Measurements from ENCODE around the gene HMGA1. TPM values are rescaled to one million over a fixed set of nuclear protein-coding genes. Genes with fewer than 3 reads are reported as not detected.

Gene HMGA1
- total and polyA plus RNA-seq, 2 of the 13 experiments (the other 11 are each of a cell fraction or from before 2014, with no cell fraction given), result 117 to 145 TPM

DNA sequence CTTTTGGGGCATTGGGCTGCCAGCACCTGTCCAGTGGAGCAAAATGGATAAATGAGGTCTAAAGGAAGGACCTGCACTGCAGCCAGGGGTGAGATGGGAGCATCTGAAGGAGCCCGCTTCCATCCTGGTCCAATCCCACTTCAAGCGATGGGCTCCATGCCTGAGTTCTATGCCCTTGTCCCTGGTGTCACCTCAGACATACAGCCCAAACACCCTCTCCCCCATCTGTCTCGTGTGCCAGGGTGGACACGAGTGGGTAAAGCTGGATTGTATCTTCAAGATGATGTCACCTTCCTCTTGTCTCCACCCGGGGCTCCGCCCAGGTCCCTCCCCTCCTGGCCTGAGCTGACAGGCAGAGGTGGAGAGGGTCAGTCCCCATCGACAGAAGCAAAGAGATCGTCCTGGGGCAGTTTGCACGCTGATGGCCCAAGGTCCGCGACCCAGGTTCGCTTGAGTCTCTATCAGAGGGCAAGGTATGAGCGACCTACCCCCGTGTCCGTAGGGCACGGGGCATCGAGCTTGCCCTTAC is 11.6 kb downstream of the HMGA1 start (continued):
- TF ChIP-seq MNT (IDR thresholded peaks at IDR 0.05) (no peak), ZNF496 (CRISPR knock-in tag; IDR thresholded peaks at IDR 0.05; ENCODE audit: insufficient replicate concordance) (no peak), EP300 (IDR thresholded peaks at IDR 0.05; ENCODE audit: low read depth in 2 of 2, low read length in 2 of 2) (no peak), EP300 (CRISPR knock-in tag; IDR thresholded peaks at IDR 0.05; ENCODE audit: borderline replicate concordance) (no peak), E2F1 (CRISPR knock-in tag; IDR thresholded peaks at IDR 0.05) (no peak), TEAD2 (CRISPR knock-in tag; IDR thresholded peaks at IDR 0.05) (no peak), ZNF704 (CRISPR knock-in tag; IDR thresholded peaks at IDR 0.05; ENCODE audit: borderline replicate concordance) (no peak), ZNF101 (CRISPR knock-in tag; IDR thresholded peaks at IDR 0.05; ENCODE audit: borderline replicate concordance, low read depth) (no peak), GLI4 (CRISPR knock-in tag; IDR thresholded peaks at IDR 0.05; ENCODE audit: borderline replicate concordance) (no peak), NFE2L1 (CRISPR knock-in tag; IDR thresholded peaks at IDR 0.05; ENCODE audit: borderline replicate concordance) (no peak), ZNF251 (CRISPR knock-in tag; IDR thresholded peaks at IDR 0.05) (no peak), TBL1XR1 (IDR thresholded peaks at IDR 0.05; ENCODE audit: borderline replicate concordance, low read length, partially characterized antibody) (peak; percentile 0), GABPB1 (CRISPR knock-in tag; IDR thresholded peaks at IDR 0.05) (no peak), SATB2 (CRISPR knock-in tag; IDR thresholded peaks at IDR 0.05) (no peak), ZNF124 (CRISPR knock-in tag; IDR thresholded peaks at IDR 0.05) (no peak), ZNF451 (CRISPR knock-in tag; IDR thresholded peaks at IDR 0.05) (no peak), EHMT2 (IDR thresholded peaks at IDR 0.05; ENCODE audit: borderline replicate concordance, low read depth, low read length) (no peak), PAF1 (CRISPR knock-in tag; IDR thresholded peaks at IDR 0.05) (no peak), GTF3A (CRISPR knock-in tag; conservative IDR thresholded peaks at IDR 0.05) (0 out of 2 replicates have a peak, but pooled peaks have one; percentile 29), E2F2 (CRISPR knock-in tag; IDR thresholded peaks at IDR 0.05; ENCODE audit: borderline replicate concordance) (no peak), THAP7 (CRISPR knock-in tag; IDR thresholded peaks at IDR 0.05) (no peak)
- TF ChIP-seq, protein P1, sequence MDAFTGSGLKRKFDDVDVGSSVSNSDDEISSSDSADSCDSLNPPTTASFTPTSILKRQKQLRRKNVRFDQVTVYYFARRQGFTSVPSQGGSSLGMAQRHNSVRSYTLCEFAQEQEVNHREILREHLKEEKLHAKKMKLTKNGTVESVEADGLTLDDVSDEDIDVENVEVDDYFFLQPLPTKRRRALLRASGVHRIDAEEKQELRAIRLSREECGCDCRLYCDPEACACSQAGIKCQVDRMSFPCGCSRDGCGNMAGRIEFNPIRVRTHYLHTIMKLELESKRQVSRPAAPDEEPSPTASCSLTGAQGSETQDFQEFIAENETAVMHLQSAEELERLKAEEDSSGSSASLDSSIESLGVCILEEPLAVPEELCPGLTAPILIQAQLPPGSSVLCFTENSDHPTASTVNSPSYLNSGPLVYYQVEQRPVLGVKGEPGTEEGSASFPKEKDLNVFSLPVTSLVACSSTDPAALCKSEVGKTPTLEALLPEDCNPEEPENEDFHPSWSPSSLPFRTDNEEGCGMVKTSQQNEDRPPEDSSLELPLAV (CRISPR knock-in tag; conservative IDR thresholded peaks at IDR 0.05; ENCODE audit: low read depth), result no peak

Data from HepG2 (cell line).